WTC11 (cell line): Measurements from ENCODE around the gene OGT. TPM values are rescaled to one million over a fixed set of nuclear protein-coding genes. Genes with fewer than 3 reads are reported as not detected.
"Not testable (repeated sequence)": the region's sequence is repeated elsewhere in the genome, so short reads cannot be mapped to it uniquely, and the experiment has no call there.

Experiments
- ATAC-seq: fragments of 200-7000 bp; cut with Tn5 transposase; 2 replicates; pipeline ENCODE4 v1.10.0; 2021; ENCODE audit warnings: mild to moderate bottlenecking, moderate library complexity
- CTCF ChIA-PET: fragments of 300-600 bp; sonication (Branson Sonifier 250); formaldehyde crosslinking; loops from one replicate; lab custom pipeline; 2021; ENCODE audit warnings: antibody characterized with exemption; lab: Charles Lee
- POLR2A ChIA-PET: fragments of 350-600 bp; sonication (Branson Sonifier 250); formaldehyde crosslinking; loops from one replicate; lab custom pipeline; 2021; ENCODE audit warnings: antibody characterized with exemption; lab: Charles Lee
- DNase-seq: peaks from one replicate; pipeline ENCODE4 v3.0.0; 2021; ENCODE audit warnings: low spot score
- H3K27ac Mint-ChIP-seq: 2 replicates; pipeline ENCODE4 v1.8.0; 2021; ENCODE audit warnings: mixed read lengths
- H3K27me3 Mint-ChIP-seq: 2 replicates; pipeline ENCODE4 v1.8.0; 2021; ENCODE audit warnings: low read depth, mild to moderate bottlenecking, moderate library complexity, mixed read lengths
- H3K36me3 Mint-ChIP-seq: 2 replicates; pipeline ENCODE4 v1.8.0; 2021; ENCODE audit warnings: mixed read lengths
- H3K4me1 Mint-ChIP-seq: 2 replicates; pipeline ENCODE4 v1.8.0; 2022; ENCODE audit warnings: mixed read lengths
- H3K4me3 Mint-ChIP-seq: 2 replicates; pipeline ENCODE4 v1.8.0; 2021; ENCODE audit warnings: mild to moderate bottlenecking, moderate library complexity, mixed read lengths
- H3K9me3 Mint-ChIP-seq: 2 replicates; pipeline ENCODE4 v1.8.0; 2021; ENCODE audit warnings: mixed read lengths
- AR ChIP-seq: fragments of 250-450 bp; sonication (Bioruptor Pico); IDR thresholded peaks from 2 replicates; pipeline ENCODE4 v1.9.0; 2021; ENCODE audit warnings: mild to moderate bottlenecking
- CREM ChIP-seq: sonication (generic); formaldehyde crosslinking; IDR thresholded peaks from 2 replicates; pipeline ENCODE4 v1.8.1; 2022; ENCODE audit warnings: mild to moderate bottlenecking, missing genetic modification reagents, moderate library complexity
- EMX1 ChIP-seq: fragments of 250-450 bp; sonication (Bioruptor Pico); IDR thresholded peaks from 2 replicates; pipeline ENCODE4 v1.8.0; 2021; ENCODE audit warnings: mild to moderate bottlenecking
- FOXJ3 ChIP-seq: sonication (generic); formaldehyde crosslinking; IDR thresholded peaks from 2 replicates; pipeline ENCODE4 v1.9.0; 2021; ENCODE audit warnings: missing genetic modification reagents, mild to moderate bottlenecking, borderline replicate concordance
- GTF2I ChIP-seq: fragments of 250-450 bp; sonication (Bioruptor Pico); conservative IDR thresholded peaks from 2 replicates; pipeline ENCODE4 v1.4.0; 2021; ENCODE audit warnings: mild to moderate bottlenecking
- HMGA2 ChIP-seq: fragments of 250-450 bp; sonication (Bioruptor Pico); IDR thresholded peaks from 2 replicates; pipeline ENCODE4 v1.4.0; 2021; ENCODE audit warnings: mild to moderate bottlenecking, moderate library complexity
- JUN ChIP-seq: sonication (generic); formaldehyde crosslinking; IDR thresholded peaks from 2 replicates; pipeline ENCODE4 v1.8.0; 2023; ENCODE audit warnings: mild to moderate bottlenecking, missing genetic modification reagents
- MAX ChIP-seq: sonication (generic); formaldehyde crosslinking; IDR thresholded peaks from 2 replicates; pipeline ENCODE4 v1.8.0; 2022; ENCODE audit warnings: mild to moderate bottlenecking, missing genetic modification reagents
- NFYB ChIP-seq: sonication (generic); formaldehyde crosslinking; conservative IDR thresholded peaks from 2 replicates; pipeline ENCODE4 v1.8.0; 2022; ENCODE audit warnings: low read depth, missing genetic modification reagents
- NR1H2 ChIP-seq: sonication (generic); formaldehyde crosslinking; IDR thresholded peaks from 2 replicates; pipeline ENCODE4 v1.9.0; 2021; ENCODE audit warnings: mild to moderate bottlenecking, moderate library complexity, missing genetic modification reagents
- NR3C1 ChIP-seq: sonication (generic); formaldehyde crosslinking; conservative IDR thresholded peaks from 2 replicates; pipeline ENCODE4 v1.8.1; 2023; ENCODE audit warnings: low read depth, mild to moderate bottlenecking, missing genetic modification reagents
- SP1 ChIP-seq: sonication (generic); formaldehyde crosslinking; conservative IDR thresholded peaks from 2 replicates; pipeline ENCODE4 v1.8.1; 2022; ENCODE audit warnings: missing genetic modification reagents
- TP53 ChIP-seq: sonication (generic); formaldehyde crosslinking; IDR thresholded peaks from 2 replicates; pipeline ENCODE4 v1.8.1; 2023; ENCODE audit warnings: mild to moderate bottlenecking, missing genetic modification reagents
- ZMAT4 ChIP-seq: fragments of 250-450 bp; sonication (Bioruptor Pico); IDR thresholded peaks from 2 replicates; pipeline ENCODE4 v1.9.0; 2021; ENCODE audit warnings: mild to moderate bottlenecking
- ZNF425 ChIP-seq: fragments of 250-450 bp; sonication (Bioruptor Pico); conservative IDR thresholded peaks from 2 replicates; pipeline ENCODE4 v1.9.0; 2021; ENCODE audit warnings: mild to moderate bottlenecking
- ZSCAN18 ChIP-seq: fragments of 250-450 bp; sonication (Bioruptor Pico); IDR thresholded peaks from 2 replicates; pipeline ENCODE4 v2.1.2; 2022; ENCODE audit warnings: mild to moderate bottlenecking, moderate library complexity
- total RNA-seq: library from RNA; stranded (reverse); gene quantifications from 3 replicates; pipeline ENCODE4 v1.2.3, GENCODE V29; 2021
- TF ChIP-seq, protein P1 (sequence below): fragments of 250-450 bp; sonication (Bioruptor Pico); IDR thresholded peaks from 2 replicates; pipeline ENCODE4 v1.8.0; 2021; ENCODE audit warnings: mild to moderate bottlenecking
- TF ChIP-seq, protein P2 (sequence below): sonication (generic); formaldehyde crosslinking; IDR thresholded peaks from 2 replicates; pipeline ENCODE4 v1.8.1; 2023; ENCODE audit warnings: mild to moderate bottlenecking, missing genetic modification reagents
- TF ChIP-seq, protein P3 (sequence below): fragments of 250-450 bp; sonication (Bioruptor Pico); IDR thresholded peaks from 2 replicates; pipeline ENCODE4 v1.9.0; 2021; ENCODE audit warnings: mild to moderate bottlenecking, borderline replicate concordance

The OGT gene
- total RNA-seq, 1 experiment from 2014 or later: 126 TPM

GRCh38 chrX:71502080-71502479, 30.8 kb upstream of the OGT start:
- H3K36me3 Mint-ChIP-seq, POLR2A ChIA-PET, DNase-seq, ATAC-seq, CTCF ChIA-PET, H3K27ac Mint-ChIP-seq, H3K9me3 Mint-ChIP-seq, H3K4me3 Mint-ChIP-seq: not testable (repeated sequence)
- H3K4me1 Mint-ChIP-seq: peaks cover 17% of the 10 kb centered on the region
- TF ChIP-seq NFYB (CRISPR knock-in tag): peak; percentile 65
- TF ChIP-seq, all 79 proteins: peak for 1; not testable (repeated sequence) for 78
- not testable (repeated sequence) for H3K27me3 Mint-ChIP-seq

- ChIA-PET CTCF (interaction anchor here (0.7 kb wide), 1 partner anchor 119 kb away, joined by 3 read pairs; no protein-coding TSS in a partner anchor), POLR2A (no interaction called here)
- H3K27ac Mint-ChIP-seq: no peak overlapping the region
- H3K27me3 Mint-ChIP-seq: no peaks in the 10 kb centered on the region; the same call in 1 of the 2 replicates
- no peak for ATAC-seq
- H3K36me3 Mint-ChIP-seq: no peaks in the 10 kb centered on the region
- H3K4me3 Mint-ChIP-seq: no peak overlapping the region
- H3K4me1 Mint-ChIP-seq: peaks cover 14% of the 10 kb centered on the region
- no peaks in the 10 kb centered on the region for H3K9me3 Mint-ChIP-seq
- DNase-seq: no peak
- TF ChIP-seq, protein P1, sequence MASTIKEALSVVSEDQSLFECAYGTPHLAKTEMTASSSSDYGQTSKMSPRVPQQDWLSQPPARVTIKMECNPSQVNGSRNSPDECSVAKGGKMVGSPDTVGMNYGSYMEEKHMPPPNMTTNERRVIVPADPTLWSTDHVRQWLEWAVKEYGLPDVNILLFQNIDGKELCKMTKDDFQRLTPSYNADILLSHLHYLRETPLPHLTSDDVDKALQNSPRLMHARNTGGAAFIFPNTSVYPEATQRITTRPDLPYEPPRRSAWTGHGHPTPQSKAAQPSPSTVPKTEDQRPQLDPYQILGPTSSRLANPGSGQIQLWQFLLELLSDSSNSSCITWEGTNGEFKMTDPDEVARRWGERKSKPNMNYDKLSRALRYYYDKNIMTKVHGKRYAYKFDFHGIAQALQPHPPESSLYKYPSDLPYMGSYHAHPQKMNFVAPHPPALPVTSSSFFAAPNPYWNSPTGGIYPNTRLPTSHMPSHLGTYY (CRISPR knock-in tag): no peak
- TF ChIP-seq, protein P2, sequence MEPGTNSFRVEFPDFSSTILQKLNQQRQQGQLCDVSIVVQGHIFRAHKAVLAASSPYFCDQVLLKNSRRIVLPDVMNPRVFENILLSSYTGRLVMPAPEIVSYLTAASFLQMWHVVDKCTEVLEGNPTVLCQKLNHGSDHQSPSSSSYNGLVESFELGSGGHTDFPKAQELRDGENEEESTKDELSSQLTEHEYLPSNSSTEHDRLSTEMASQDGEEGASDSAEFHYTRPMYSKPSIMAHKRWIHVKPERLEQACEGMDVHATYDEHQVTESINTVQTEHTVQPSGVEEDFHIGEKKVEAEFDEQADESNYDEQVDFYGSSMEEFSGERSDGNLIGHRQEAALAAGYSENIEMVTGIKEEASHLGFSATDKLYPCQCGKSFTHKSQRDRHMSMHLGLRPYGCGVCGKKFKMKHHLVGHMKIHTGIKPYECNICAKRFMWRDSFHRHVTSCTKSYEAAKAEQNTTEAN (CRISPR knock-in tag): no peak
- TF ChIP-seq JUN (CRISPR knock-in tag) (no peak), TP53 (CRISPR knock-in tag) (no peak), ZMAT4 (CRISPR knock-in tag) (no peak), ZNF425 (no peak), CREM (CRISPR knock-in tag) (no peak), FOXJ3 (CRISPR knock-in tag) (no peak), AR (CRISPR knock-in tag) (no peak), GTF2I (CRISPR knock-in tag) (no peak)
These were observed 28.6 kb upstream of the OGT start for GRCh38 chrX:71504346-71504745.

DNA sequence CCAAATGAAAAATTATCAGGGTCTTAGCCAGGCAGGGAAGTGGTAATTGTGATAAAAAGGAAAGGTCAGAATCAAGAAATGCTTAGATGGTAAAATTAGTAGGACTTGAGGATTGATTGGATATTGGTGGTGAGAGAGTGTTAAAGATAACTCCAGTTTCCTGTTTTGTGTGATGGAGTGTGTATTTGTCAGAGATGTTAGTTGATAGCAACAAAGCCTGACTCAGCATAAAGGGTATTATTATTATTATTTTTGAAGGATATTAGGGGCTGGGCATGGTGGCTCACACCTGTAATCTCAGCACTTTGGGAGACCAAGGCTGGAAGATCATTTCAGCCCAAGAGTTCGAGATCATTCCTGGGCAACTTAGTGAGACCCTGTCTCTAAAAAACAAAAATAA, 23.6 kb upstream of the OGT start:
- no peaks in the 10 kb centered on the region for H3K4me1 Mint-ChIP-seq
- POLR2A ChIA-PET: no interaction called here
- CTCF ChIA-PET: interaction anchor here (1.2 kb wide), 1 partner anchor 26 kb away, joined by 4 read pairs; no protein-coding TSS in a partner anchor
- H3K27me3 Mint-ChIP-seq: no peaks in the 10 kb centered on the region; the same call in 1 of the 2 replicates
- H3K4me3 Mint-ChIP-seq: no peak overlapping the region
- ATAC-seq (no peak), DNase-seq (no peak)
- no peak overlapping the region for H3K27ac Mint-ChIP-seq
- peaks cover 8% of the 10 kb centered on the region for H3K9me3 Mint-ChIP-seq
- H3K36me3 Mint-ChIP-seq: no peaks in the 10 kb centered on the region; the same call in 1 of the 2 replicates
- TF ChIP-seq EMX1 (CRISPR knock-in tag) (no peak), HMGA2 (no peak), ZSCAN18 (CRISPR knock-in tag) (no peak), SP1 (CRISPR knock-in tag) (no peak), NR3C1 (no peak), MAX (CRISPR knock-in tag) (no peak), NR1H2 (CRISPR knock-in tag) (no peak)
- TF ChIP-seq, protein P3, sequence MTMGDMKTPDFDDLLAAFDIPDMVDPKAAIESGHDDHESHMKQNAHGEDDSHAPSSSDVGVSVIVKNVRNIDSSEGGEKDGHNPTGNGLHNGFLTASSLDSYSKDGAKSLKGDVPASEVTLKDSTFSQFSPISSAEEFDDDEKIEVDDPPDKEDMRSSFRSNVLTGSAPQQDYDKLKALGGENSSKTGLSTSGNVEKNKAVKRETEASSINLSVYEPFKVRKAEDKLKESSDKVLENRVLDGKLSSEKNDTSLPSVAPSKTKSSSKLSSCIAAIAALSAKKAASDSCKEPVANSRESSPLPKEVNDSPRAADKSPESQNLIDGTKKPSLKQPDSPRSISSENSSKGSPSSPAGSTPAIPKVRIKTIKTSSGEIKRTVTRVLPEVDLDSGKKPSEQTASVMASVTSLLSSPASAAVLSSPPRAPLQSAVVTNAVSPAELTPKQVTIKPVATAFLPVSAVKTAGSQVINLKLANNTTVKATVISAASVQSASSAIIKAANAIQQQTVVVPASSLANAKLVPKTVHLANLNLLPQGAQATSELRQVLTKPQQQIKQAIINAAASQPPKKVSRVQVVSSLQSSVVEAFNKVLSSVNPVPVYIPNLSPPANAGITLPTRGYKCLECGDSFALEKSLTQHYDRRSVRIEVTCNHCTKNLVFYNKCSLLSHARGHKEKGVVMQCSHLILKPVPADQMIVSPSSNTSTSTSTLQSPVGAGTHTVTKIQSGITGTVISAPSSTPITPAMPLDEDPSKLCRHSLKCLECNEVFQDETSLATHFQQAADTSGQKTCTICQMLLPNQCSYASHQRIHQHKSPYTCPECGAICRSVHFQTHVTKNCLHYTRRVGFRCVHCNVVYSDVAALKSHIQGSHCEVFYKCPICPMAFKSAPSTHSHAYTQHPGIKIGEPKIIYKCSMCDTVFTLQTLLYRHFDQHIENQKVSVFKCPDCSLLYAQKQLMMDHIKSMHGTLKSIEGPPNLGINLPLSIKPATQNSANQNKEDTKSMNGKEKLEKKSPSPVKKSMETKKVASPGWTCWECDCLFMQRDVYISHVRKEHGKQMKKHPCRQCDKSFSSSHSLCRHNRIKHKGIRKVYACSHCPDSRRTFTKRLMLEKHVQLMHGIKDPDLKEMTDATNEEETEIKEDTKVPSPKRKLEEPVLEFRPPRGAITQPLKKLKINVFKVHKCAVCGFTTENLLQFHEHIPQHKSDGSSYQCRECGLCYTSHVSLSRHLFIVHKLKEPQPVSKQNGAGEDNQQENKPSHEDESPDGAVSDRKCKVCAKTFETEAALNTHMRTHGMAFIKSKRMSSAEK: no peak
